Hematopoietic multipotent progenitor cell treated with erythropoietin and hydrocortisone succinate and interleukin-3 and kit ligand, for 17 days (in vitro differentiated cells): ENCODE measurements around the gene SLC51B.

Experiments used
- DNase-seq: peaks from one replicate; pipeline ENCODE4 v3.0.0-alpha.2; 2015; ENCODE audit warnings: low spot score

The SLC51B gene

GRCh38 chr15:65100442-65100841 lies 55.3 kb downstream of the SLC51B start:
- DNase-seq: no peak

- peak; percentile 44 for DNase-seq
Measured at GRCh38 chr15:65101411-65101890, 56.3 kb downstream of the SLC51B start.

- no peak for DNase-seq
Measured at GRCh38 chr15:65101891-65102708, 56.9 kb downstream of the SLC51B start.

GRCh38 chr15:65102912-65103311 lies 57.7 kb downstream of the SLC51B start:
- no peak for DNase-seq
